SU-DHL-6 (cell line): Measurements from ENCODE around the gene FAXC.

Source experiments
- EZH2phosphoT487 ChIP-seq: fragments of 200-600 bp; sonication (generic), shearing (Covaris generic); conservative IDR thresholded peaks from 2 replicates; pipeline ENCODE4 v1.6.1; 2018; ENCODE audit warnings: mild to moderate bottlenecking, antibody characterized with exemption, low read length, moderate library complexity, mixed read lengths
- TF ChIP-seq, protein P1 (sequence below): fragments of 200-600 bp; sonication (generic); IDR thresholded peaks from one replicate; pipeline ENCODE4 v1.5.1; 2017; ENCODE audit warnings: antibody characterized with exemption, mild to moderate bottlenecking, low read length, moderate library complexity; ENCODE audit not compliant: insufficient read depth, poor library complexity, severe bottlenecking

DNA sequence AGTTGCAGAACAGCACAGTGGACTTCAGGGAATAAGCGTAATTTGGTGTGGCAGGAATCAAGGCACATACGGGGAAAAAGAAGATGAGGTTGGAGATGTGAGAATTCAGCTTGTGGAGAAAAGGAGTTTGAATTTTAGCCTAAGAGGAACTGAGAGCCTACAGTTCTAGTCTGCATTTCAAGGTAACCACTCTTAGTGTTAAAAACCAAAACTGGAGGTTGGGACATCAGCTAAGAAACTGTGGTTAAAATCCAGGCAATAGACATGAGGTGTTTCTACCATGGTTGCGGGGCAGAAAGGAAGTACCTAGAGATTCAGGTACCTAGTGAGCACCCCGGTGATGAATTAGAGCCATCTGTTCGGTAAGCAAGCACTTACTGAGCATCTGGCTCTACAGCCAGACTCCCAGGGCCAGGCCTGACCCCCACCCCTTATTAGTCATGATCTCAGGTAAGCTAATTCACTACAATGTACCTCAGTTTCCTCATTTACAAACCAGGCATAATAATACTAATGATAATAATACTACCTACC lies 44.4 kb downstream of the FAXC start:
- TF ChIP-seq, protein P1, sequence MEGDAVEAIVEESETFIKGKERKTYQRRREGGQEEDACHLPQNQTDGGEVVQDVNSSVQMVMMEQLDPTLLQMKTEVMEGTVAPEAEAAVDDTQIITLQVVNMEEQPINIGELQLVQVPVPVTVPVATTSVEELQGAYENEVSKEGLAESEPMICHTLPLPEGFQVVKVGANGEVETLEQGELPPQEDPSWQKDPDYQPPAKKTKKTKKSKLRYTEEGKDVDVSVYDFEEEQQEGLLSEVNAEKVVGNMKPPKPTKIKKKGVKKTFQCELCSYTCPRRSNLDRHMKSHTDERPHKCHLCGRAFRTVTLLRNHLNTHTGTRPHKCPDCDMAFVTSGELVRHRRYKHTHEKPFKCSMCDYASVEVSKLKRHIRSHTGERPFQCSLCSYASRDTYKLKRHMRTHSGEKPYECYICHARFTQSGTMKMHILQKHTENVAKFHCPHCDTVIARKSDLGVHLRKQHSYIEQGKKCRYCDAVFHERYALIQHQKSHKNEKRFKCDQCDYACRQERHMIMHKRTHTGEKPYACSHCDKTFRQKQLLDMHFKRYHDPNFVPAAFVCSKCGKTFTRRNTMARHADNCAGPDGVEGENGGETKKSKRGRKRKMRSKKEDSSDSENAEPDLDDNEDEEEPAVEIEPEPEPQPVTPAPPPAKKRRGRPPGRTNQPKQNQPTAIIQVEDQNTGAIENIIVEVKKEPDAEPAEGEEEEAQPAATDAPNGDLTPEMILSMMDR, result no peak
- no peak for TF ChIP-seq EZH2phosphoT487
